Fibroblast of peridontal ligament (primary cell): ENCODE data around the gene PYDC2.
A peak's percentile ranks its signal among the peaks of the same experiment; 100 is the strongest.

ENCODE experiments used
- DNase-seq: peaks from one replicate; pipeline ENCODE4 v3.0.0-alpha.2; 2010; ENCODE audit errors: extremely low read depth

Gene PYDC2

DNA sequence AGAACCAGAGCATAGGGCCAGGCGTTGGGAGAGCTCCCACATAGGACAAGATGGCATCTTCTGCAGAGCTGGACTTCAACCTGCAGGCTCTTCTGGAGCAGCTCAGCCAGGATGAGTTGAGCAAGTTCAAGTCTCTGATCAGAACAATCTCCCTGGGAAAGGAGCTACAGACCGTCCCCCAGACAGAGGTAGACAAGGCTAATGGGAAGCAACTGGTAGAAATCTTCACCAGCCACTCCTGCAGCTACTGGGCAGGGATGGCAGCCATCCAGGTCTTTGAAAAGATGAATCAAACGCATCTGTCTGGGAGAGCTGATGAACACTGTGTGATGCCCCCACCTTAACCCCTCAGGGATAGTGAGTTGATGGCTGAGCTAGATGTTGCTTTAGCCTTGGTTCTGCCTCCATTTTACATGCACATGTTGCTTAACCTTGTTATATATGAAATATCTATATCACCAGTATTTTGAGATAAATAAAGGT, at the start of gene PYDC2:
TSS of gene PYDC2 (plus strand) at position 51 of the 483 bp plus-strand sequence. CDS start at position 51, 0 bp downstream.
- DNase-seq = no peak

DNA sequence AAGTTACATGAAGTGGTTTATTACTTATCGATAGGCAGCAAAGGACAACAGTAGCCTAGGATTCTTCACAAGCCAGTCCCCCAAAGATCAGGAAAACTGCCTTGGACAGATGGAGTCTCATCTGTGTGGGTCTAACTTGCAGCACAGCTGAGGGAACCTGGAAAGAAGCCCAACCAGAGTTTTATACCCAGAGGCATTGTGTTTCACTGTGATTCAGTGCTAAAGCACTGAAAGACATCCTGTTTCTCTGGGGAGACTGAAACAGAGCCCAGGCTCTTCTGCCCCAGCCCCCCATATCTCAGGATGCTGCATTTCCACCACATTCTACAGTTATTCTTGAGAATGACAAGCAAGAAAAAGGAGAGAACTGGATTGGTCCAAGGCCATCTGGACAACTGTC, 48.2 kb upstream of the PYDC2 start:
- DNase-seq = peak; percentile 93

DNA sequence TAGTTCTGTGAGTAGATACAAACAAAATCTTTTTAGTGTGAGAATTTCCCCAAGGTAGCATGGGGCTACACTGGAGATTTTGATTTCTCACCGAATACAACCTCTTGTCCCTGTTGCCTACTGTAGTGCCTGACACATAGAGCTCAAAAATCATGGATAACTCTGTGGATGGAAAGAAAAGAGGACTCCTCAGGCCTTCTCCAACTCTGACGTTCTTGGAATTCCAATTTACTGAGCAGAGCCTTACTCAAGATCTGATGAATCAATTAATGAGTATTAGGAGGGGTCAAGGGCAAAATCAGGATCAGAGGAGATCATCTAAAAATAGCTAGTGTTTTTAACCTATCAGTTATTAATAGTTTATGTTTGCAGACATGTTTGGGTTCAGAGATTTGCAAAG, 46.7 kb upstream of the PYDC2 start:
- DNase-seq = peak; percentile 5

DNA sequence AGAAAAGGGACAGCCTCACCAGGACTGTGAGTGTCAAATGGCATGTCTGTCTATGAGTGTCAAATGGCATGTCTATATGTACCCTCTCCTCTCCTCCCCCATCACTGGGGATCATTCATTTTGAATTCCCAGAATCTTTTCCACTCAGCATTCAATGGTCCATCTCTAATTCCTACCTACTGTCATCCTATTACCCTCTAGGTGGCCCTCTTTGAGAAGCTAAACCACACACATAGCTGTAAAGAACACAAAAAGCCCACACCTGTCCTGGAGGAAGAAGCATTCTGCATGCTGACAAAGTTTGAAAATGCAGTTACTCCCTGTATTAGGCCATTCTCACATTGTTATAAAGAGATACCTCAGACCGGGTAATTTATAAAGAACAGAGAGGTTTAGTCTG, 46.2 kb upstream of the PYDC2 start:
- no peak for DNase-seq

DNA sequence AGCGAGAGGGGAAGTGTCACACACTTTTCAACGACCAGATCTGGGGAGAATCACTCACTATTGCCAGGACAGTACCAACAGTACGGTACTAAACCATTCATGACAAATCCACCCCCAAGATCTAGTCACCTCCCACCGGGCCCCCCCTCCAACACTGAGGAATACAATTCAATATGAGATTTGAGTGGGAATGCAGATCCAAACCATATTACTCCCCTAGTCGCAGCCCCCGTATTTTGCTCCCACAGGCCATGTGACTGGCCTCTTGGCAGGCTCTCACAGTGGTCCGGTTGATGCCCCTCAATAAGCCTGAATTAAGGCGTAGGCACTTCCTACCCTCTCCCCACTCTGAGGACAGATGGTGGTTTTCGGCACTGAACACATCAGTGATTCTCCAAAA, 45.4 kb upstream of the PYDC2 start:
- no peak for DNase-seq

DNA sequence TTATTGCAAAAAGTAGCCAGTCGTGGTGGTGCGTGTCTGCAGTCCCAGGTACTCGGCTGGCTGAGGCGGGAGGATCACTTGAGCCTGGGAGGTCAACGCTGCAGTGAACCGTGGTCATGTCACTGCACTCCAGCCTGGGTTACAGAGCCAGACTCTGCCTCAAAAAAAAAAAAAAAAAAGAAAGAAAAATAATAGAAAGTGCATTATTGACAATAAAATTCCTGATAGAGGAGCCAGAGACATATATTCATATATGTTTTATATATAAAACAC, 43.6 kb upstream of the PYDC2 start:
- no peak for DNase-seq

DNA sequence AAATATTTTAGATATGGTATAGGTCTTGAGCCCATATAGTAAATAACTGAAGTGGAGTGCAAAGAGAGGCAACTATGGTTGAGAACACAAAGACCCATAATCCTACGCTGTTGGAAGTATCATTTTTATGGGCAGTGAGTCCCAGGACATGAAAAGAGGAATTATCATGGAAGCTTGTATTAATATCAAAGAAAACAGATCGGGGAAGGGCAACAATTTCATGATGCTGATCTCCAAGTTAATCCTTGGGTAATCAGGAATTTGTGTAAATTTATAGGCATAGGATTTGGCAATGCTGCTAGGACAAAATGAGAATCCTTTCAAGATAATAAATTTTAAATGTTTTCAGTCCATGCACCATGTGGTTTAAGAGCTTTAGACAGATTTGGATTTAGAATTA, 40.2 kb upstream of the PYDC2 start:
- DNase-seq = no peak

DNA sequence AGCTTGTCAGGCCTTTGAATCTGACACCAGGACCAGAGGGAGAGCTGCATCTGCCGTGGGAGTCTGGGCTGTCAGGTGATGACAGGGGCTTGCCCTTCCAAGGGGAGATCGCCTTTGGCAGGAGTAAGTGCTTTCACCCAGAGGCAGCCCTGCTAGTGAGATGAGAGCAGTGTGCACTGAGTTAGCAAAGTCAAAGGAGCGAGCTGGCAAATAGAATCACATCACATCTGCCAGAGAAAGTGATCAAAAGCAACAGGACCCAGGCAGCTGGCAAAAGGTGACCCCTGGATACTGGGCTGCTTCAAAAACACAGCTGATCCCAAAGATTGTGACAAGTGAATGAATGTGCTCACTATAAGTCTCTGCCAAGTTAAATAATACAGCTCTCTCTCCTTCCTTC, 36.1 kb upstream of the PYDC2 start:
- DNase-seq = no peak

DNA sequence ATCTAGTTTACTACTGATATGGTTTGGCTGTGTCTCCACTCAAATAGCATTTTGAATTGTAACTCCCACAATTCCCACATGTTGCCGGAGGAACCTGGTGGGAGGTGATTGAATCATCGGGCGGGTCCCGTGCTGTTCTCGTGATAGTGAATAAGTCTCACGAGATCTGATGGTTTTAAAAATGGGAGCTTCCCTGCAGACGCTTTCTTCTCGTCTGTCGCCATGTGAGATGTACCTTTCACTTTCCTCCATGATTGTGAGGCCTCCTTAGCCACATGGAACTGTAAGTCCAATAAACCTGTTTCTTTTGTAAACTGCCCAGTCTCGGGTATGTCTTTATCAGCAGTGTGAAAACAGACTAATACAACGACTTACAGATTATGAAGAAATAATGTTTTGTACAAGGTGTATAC, 35.6 kb upstream of the PYDC2 start:
- DNase-seq = peak; percentile 40

DNA sequence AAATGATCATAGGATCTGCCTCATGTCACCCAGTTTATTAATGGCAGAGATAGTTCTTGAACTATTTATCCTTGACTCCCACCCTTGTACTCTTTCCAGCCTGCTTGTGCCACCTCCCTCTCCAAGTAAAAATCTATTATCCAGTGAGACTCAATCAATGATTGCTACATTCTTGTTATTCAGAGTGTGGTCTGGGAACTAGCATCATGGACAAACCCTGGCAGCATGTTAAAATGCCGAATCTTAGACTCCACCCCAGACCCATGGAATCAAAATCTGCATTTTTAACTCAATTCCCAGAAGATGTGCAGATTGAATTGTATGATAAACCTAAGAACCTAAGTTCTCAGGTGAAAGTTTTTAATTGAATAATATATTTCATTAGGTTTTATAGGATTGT, 34.7 kb upstream of the PYDC2 start:
- no peak for DNase-seq

DNA sequence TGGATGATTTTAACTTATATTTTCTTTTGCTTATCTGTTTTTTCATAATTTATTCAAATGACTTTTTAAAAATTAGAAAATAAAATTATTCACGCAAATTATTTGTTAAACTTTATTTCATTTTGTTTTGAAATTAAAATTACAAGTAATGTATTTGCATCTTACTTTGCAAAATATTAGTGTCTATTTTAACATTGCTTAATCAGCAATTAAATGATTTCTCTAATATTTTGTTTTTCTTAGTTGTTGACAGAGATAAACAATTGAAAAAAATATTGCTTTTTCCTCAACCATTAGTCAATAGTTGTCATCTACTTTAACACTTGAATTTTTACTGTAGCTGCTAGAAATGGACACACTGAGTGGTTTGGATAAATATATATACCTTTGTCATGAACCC, 32.8 kb upstream of the PYDC2 start:
- no peak for DNase-seq

DNA sequence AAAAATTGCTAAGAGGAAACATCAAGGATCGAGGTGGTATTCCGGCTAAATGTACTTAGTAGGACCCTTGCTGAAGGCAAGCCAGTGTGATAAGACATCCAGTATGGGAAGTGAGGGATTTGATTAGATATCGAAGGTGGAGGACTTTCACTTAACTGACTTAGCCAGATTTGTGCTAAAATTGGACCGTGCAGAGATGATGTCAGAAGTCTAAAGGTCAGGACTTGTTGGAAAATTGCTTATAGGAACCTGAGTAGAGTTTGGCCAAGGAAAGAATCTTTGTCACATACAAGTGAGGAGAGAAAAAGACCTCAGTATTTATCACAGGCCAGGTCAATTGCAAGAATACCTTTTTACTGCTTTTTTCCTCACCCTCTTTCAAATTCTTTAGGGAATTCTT, 30.9 kb upstream of the PYDC2 start:
- DNase-seq = peak; percentile 2

DNA sequence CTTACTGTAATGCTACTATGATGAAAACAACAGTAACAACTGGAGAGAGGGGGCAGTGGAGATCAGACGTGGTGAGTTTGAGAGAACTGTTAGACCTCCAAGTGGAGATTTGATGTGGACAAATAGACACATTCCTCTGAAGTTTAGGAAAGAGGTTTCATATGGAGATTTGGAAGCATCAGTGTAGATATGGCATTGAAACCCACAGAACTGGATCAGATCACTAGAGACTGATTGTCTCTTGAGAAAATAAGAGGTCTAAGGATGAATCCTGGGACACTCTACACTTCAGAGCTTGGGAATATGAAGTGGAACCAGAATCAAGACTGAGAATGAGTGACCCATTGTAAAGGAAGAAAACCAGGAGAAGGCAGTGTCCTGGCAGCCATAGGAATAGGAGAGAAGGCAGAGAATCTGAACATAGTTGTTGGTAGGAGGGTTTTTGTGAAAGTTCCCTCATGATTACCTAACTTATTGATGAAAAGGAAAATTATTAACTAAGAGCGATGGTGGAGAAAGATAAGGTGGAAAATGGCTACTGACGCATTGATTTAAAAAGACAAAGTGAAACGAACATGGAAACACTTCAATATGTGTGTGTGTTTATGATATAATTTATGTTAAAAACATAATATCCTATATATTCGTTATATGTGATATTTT, 29.7 kb upstream of the PYDC2 start:
- DNase-seq = no peak

DNA sequence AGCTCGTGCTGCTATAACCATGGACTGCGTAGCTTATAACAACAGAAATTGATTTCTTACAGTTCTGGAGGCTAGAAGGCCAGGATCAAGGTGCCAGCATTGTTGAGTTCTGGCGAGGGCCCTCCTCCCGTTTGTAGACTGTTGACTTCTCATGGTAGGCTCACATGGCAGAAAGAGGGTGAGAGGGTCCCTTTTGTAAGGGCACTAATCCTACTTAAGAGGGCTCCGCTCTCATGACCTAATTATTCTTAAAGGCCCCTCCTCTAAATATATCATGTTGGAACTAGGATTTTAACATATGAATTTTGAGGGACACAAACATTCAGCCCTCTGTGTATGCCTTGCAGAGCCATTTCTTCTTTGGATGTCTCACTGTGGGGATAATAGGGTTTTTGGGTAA, 28.8 kb upstream of the PYDC2 start:
- DNase-seq = no peak

DNA sequence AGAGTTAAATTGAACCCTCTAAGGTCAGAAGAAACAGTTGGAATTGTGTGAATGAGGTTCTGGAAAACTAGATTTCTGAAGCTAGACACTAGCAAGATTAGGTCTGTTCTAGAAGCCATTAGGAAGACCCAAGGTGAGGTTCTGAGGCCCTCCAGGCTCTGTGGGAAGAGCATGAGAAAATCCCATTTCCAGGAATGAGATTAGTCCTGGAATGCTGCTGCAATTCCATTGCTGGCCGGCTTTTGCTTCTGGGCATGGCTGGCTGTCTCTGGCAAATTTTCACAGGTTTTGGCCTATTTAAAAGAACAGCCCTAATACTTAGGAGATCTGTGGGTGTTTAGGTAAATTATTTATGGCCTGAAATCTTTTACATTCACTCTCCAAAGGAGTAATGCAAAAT, 26.9 kb upstream of the PYDC2 start:
- no peak for DNase-seq

DNA sequence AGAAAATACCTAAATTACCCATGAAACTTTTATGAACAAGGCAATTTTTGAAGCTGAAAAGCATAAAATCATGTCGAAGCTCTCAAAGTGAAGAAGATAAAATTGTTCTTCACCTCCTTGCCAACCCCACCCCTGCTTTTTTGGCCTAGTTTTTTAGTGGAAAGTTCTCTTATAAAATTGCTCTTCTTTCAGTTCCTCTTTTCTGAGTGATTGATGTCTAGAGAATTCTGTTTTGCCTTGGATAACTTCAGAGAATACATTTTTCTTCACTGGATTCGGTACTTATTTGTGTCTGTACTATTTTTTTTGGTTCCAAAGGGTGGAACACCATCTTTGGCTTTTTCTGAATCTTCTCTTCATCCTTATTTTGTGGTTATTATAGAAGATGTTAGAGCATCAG, 25.0 kb upstream of the PYDC2 start:
- DNase-seq = no peak

DNA sequence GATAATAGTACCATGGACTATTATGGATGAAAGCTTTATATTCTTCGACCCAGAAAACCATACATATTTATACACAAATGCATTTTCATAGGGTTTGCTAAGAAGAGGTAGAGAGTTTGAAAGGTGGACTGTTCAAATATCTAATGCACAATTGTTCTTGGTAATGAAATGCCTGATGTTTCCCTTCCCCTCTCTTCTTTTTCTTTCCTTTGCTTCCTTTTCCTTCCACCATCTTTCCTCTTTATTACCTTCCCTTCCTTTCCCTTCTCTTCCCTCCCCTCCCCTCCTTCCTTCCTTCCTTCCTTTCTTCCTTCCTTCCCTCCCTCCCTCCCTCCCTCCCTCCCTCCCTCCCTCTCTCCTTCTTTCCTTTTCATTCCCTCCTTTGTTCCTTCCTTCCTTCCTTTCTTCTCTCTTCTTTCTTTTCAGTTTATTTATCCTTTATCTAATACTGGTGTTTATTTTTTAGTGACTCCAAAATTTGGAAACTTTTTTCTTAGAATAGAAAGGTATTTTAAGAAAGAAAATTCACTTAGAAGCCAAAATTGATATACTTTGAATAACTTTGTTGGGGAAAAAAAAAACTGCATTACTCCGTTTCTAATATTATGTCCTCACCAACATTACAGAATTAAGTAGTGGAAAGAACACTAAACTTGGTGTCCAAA, 22.7 kb upstream of the PYDC2 start:
- no peak for DNase-seq

DNA sequence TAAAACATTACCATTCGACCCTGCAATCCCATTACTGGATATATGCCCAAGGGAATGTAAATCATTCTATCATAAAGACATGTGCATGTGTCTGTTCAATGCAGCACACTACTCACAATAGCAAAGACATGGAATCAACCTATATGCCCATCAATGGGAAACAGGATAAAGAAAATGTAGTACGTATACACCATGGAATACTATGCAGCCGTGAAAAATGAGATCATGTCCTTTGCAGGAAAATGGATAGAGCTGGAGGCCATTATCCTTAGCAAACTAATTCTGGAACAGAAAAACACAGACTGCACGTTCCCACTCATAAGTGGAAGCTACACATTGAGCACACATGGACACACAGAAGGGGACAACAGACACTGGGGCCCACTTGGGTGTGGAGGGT, 20.4 kb upstream of the PYDC2 start:
- DNase-seq = no peak

DNA sequence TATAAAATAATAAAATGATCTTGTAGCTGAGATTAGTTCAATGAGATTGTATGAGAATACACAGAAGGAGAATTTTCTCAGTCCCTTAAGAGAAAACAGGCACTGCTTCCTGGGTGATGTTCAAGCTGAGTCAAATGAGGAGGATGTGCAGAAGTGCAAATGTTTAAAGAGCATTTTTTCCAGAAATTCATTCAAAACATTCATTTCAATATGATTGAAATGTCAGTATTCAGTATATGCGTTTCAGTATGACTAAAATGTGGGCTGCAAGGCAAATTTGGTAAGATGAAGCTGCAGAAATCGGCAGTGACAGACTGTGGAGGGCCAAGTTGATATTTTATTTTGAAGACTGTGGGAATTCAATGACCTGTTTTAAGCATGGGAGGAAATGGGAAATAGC, 19.3 kb upstream of the PYDC2 start:
- DNase-seq = no peak

DNA sequence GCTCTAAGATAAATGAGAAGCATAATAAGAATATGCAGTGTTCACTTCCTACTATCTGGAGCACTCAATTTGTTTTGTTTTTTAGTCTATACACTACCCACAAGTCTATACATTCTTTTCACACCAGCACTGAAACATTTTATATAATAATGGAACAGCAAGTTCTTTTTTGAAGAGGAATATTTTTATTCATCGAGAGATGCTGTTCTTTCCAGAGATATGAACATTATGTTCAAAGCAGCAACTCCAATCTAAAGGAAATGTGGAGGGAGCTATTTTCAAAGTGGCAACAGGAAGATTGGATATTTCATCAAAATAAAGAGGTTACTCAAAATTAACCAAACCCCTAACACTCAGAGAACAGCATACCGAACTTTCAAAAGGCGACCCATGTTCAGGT, 16.4 kb upstream of the PYDC2 start:
- no peak for DNase-seq

DNA sequence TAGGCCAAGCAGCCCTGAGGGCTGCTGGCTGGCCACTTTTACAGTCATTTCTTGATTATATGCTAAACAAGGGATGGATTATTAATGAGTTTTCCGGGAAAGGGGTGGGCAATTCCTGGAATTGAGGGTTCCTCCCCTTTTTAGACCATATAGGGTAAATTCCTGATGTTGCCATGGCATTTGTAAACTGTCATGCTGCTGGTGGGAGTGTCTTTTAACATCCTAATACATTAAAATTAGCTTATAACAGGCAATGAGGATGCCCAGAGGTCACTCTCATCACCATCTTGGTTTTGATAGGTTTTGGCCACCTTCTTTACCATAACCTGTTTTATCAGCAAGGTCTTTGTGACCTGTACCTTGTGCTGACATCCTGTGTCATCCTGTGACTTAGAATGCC, 11.7 kb upstream of the PYDC2 start:
- DNase-seq = no peak

DNA sequence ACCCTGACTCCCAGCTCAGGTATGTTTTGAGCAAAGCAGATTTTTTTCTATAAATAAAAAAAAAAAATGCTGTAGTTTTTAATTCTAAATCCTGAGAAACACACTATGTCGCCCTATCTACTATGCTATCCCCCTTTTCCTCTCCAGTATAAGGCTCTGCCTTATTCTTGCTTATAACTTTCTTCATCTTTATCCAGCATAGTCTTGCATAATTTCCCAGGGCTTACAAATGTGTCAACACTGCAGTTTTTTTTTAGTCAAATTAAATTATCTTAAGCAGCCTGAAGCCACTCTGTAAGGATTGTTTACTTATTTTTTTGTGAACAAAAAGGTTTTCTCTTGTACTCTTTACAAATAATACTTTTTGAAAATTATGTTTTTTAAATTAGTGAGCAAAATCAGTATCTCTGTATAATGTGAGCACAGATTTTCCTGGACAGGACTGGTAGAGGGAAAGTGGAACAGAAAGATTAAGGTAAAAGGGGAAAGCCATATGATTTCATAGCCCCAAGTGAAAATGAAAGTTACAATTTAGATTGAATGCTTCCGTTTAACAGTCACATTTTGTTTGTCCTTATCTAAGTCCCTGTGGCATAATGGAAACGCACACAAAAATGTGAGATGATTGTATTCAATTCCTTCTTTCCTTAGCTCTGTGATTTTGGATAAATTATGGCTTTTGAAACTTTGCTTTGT, 5.6 kb upstream of the PYDC2 start:
- peak; percentile 1 for DNase-seq

DNA sequence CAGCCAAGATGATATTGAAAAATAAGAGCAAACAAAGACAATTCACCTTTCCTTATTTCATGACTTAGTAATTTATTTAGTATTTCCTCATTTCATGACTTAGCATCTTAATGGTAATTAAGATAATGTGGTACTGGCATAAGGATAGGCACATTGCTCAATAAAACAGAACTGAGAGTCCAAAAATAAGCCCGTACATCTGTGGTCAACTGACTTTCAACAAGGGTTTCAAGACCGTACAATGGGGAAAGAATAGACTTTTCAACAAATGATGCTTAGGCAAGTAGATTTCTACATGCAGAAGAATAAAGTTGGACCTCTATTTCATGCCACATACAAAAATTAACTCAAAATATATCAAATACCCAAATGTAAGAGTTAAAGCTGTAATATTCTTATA, 603 bp upstream of the PYDC2 start:
- no peak for DNase-seq
